Suprapubic skin (tissue), 3 donors: Measurements from ENCODE around the gene CDC42EP4.

Experiments
- CTCF ChIP-seq, 2 donors: fragments of 200-600 bp in 1 of 2; fragments of 450-650 bp in 1 of 2; sonication (generic) in 1 of 2; IDR thresholded peaks; one replicate each; pipeline ENCODE4 v1.5.1; 2016 to 2019; ENCODE audit warnings: antibody characterized with exemption in 2 of 2, mild to moderate bottlenecking in 1 of 2, moderate library complexity in 1 of 2
- EP300 ChIP-seq: sonication (generic); formaldehyde crosslinking; IDR thresholded peaks from one replicate; pipeline ENCODE4 v1.6.1; 2017; ENCODE audit warnings: antibody characterized with exemption
- POLR2A ChIP-seq, 2 donors: fragments of 450-650 bp; IDR thresholded peaks; one replicate each; pipeline ENCODE4 v1.6.1; 2017; ENCODE audit warnings: antibody characterized with exemption in 2 of 2, mild to moderate bottlenecking in 2 of 2, moderate library complexity in 2 of 2

- TF ChIP-seq CTCF (IDR thresholded peaks at IDR 0.05) (no peak), POLR2A (IDR thresholded peaks at IDR 0.05) (no peak), EP300 (no peak)
These were observed 23.1 kb upstream of the CDC42EP4 start for GRCh38 chr17:73334771-73335513.
